ENCODE data around the gene TBL1Y. TPM values are rescaled to one million over a fixed set of nuclear protein-coding genes. Genes with fewer than 3 reads are reported as not detected.

The TBL1Y gene
- not detected in 5 replicates for total RNA-seq (2022; extraction: Qiagen RNA extraction; ENCODE audit: low read depth)

GRCh38 chrY:6910372-6911252 lies at the start of gene TBL1Y:
Gene TBL1Y (plus strand): TSS chrY:6910697. CDS start chrY:7025085, 114,388 bp downstream.

GRCh38 chrY:6911253-6911881 lies 870 bp downstream of the TBL1Y start, which contains the start of gene AMELY:
Gene AMELY (minus strand): TSS chrY:6911752. CDS start chrY:6872608, 39,144 bp downstream.

Other genes starting within 250 kb of the TBL1Y start
- not detected in 5 replicates for gene AMELY, start 1.1 kb downstream of the TBL1Y start, total RNA-seq (2022; extraction: Qiagen RNA extraction; ENCODE audit: low read depth)